ENCODE data around the gene BEAN1.

Gene BEAN1

GRCh38 chr16:66420396-66420795, 6.7 kb upstream of the BEAN1 start:
- DNase-seq = no peak

GRCh38 chr16:66421891-66422290, 5.2 kb upstream of the BEAN1 start:
- DNase-seq = peak; percentile 7

GRCh38 chr16:66422366-66422765, 4.7 kb upstream of the BEAN1 start:
- no peak for DNase-seq

GRCh38 chr16:66423177-66423576, 3.9 kb upstream of the BEAN1 start:
- no peak for DNase-seq

- peak; percentile 38 for DNase-seq
These were observed 1.4 kb upstream of the BEAN1 start for GRCh38 chr16:66425651-66426050.

GRCh38 chr16:66426112-66427035, 721 bp upstream of the BEAN1 start:
- DNase-seq = peak; percentile 54

GRCh38 chr16:66427871-66428681, 981 bp downstream of the BEAN1 start:
- DNase-seq = no peak

- DNase-seq = no peak
These were observed 1.7 kb downstream of the BEAN1 start for GRCh38 chr16:66428682-66429251.

GRCh38 chr16:66429290-66429962, 2.3 kb downstream of the BEAN1 start:
- DNase-seq = no peak

GRCh38 chr16:66430214-66430613, 3.1 kb downstream of the BEAN1 start:
- no peak for DNase-seq

- no peak for DNase-seq
These were observed 4.7 kb downstream of the BEAN1 start for GRCh38 chr16:66431760-66432159.

GRCh38 chr16:66432429-66432828, 5.3 kb downstream of the BEAN1 start:
- no peak for DNase-seq

- peak; percentile 21 for DNase-seq
These were observed 7.7 kb downstream of the BEAN1 start for GRCh38 chr16:66434619-66435430.

GRCh38 chr16:66435896-66436295, 8.8 kb downstream of the BEAN1 start:
- DNase-seq = peak; percentile 32

GRCh38 chr16:66437391-66437945, 10.4 kb downstream of the BEAN1 start:
- DNase-seq = no peak

- DNase-seq = no peak
These were observed 11.4 kb downstream of the BEAN1 start for GRCh38 chr16:66438536-66438935.

- DNase-seq = no peak
These were observed 12.1 kb downstream of the BEAN1 start for GRCh38 chr16:66439051-66439730.

GRCh38 chr16:66440271-66440802, 13.2 kb downstream of the BEAN1 start:
- DNase-seq = peak; percentile 30

GRCh38 chr16:66440970-66441369, 13.9 kb downstream of the BEAN1 start:
- DNase-seq = peak; percentile 35

- DNase-seq = peak; percentile 30
These were observed 14.7 kb downstream of the BEAN1 start for GRCh38 chr16:66441586-66442375.

Data from activated CD8-positive, alpha-beta memory T cell treated with anti-CD3 and anti-CD28 coated beads for 24 hours (primary cell).